Skeletal muscle satellite cell (primary cell): ENCODE results near the gene SLC66A1.

Experiments used
- H3K27me3 ChIP-seq: 2 replicates; pipeline ENCODE4 v1.7.0; 2013; ENCODE audit warnings: low read length; ENCODE audit not compliant: control insufficient read depth, insufficient read depth
- H3K36me3 ChIP-seq: 2 replicates; pipeline ENCODE4 v1.7.0; 2013; ENCODE audit warnings: mild to moderate bottlenecking, control low read depth, low read length; ENCODE audit not compliant: insufficient read depth
- H3K4me1 ChIP-seq: 2 replicates; pipeline ENCODE4 v1.7.0; 2013; ENCODE audit warnings: low read length; ENCODE audit not compliant: control insufficient read depth, insufficient read depth
- H3K4me2 ChIP-seq: 2 replicates; pipeline ENCODE4 v1.7.0; 2013; ENCODE audit warnings: mild to moderate bottlenecking, low read length
- H3K4me3 ChIP-seq: 2 replicates; pipeline ENCODE4 v1.7.0; 2013; ENCODE audit warnings: low read length
- H3K9ac ChIP-seq: 2 replicates; pipeline ENCODE4 v1.7.0; 2013; ENCODE audit warnings: mild to moderate bottlenecking, low read depth, low read length, moderate library complexity
- H3K9me3 ChIP-seq: replicated peaks from 2 replicates; pipeline ENCODE4 v1.7.0; 2013; ENCODE audit warnings: mild to moderate bottlenecking, control low read depth, low read length

SLC66A1 gene

GRCh38 chr1:19348441-19349198 is 36.5 kb downstream of the SLC66A1 start:
- Histone ChIP-seq H3K4me2 (no peak overlapping the region), H3K4me1 (no peaks in the 10 kb centered on the region), H3K36me3 (peaks cover 64% of the 10 kb centered on the region), H3K9ac (no peak overlapping the region), H3K9me3 (no peaks in the 10 kb centered on the region), H3K4me3 (no peak overlapping the region), H3K27me3 (no peaks in the 10 kb centered on the region)

- Histone ChIP-seq H3K9me3 (no peaks in the 10 kb centered on the region), H3K4me2 (no peak overlapping the region), H3K36me3 (peaks cover 65% of the 10 kb centered on the region), H3K9ac (no peak overlapping the region), H3K27me3 (no peaks in the 10 kb centered on the region), H3K4me3 (no peak overlapping the region), H3K4me1 (no peaks in the 10 kb centered on the region)
Observed at GRCh38 chr1:19349999-19350398, 37.9 kb downstream of the SLC66A1 start.

GRCh38 chr1:19350566-19350965 is 38.4 kb downstream of the SLC66A1 start:
- H3K9me3 ChIP-seq: no peaks in the 10 kb centered on the region
- H3K36me3 ChIP-seq: peaks cover 65% of the 10 kb centered on the region
- no peak overlapping the region for H3K4me2 ChIP-seq
- H3K4me3 ChIP-seq: no peak overlapping the region
- H3K4me1 ChIP-seq: no peaks in the 10 kb centered on the region
- H3K9ac ChIP-seq: no peak overlapping the region
- no peaks in the 10 kb centered on the region for H3K27me3 ChIP-seq

- H3K36me3 ChIP-seq: peaks cover 76% of the 10 kb centered on the region
- H3K4me1 ChIP-seq: no peaks in the 10 kb centered on the region
- no peaks in the 10 kb centered on the region for H3K27me3 ChIP-seq
Observed at GRCh38 chr1:19351873-19352272, 39.7 kb downstream of the SLC66A1 start.

GRCh38 chr1:19352839-19353238 is 40.7 kb downstream of the SLC66A1 start:
- H3K9ac ChIP-seq: no peak overlapping the region

More at GRCh38 chr1:19351873-19352272, 39.7 kb downstream of the SLC66A1 start:
- H3K4me3 ChIP-seq: no peak overlapping the region
- H3K9ac ChIP-seq: no peak overlapping the region
- no peak overlapping the region for H3K4me2 ChIP-seq
- H3K9me3 ChIP-seq: no peaks in the 10 kb centered on the region

GRCh38 chr1:19353596-19353995 is 41.5 kb downstream of the SLC66A1 start:
- Histone ChIP-seq H3K36me3 (peaks cover 73% of the 10 kb centered on the region), H3K9me3 (no peaks in the 10 kb centered on the region), H3K4me3 (no peak overlapping the region), H3K27me3 (no peaks in the 10 kb centered on the region), H3K4me2 (no peak overlapping the region), H3K9ac (no peak overlapping the region), H3K4me1 (no peaks in the 10 kb centered on the region)

More at GRCh38 chr1:19352839-19353238, 40.7 kb downstream of the SLC66A1 start:
- Histone ChIP-seq H3K4me2 (no peak overlapping the region), H3K4me3 (no peak overlapping the region), H3K27me3 (no peaks in the 10 kb centered on the region), H3K9me3 (no peaks in the 10 kb centered on the region), H3K4me1 (no peaks in the 10 kb centered on the region), H3K36me3 (peaks cover 76% of the 10 kb centered on the region)

- H3K4me3 ChIP-seq: no peak overlapping the region
- H3K27me3 ChIP-seq: no peaks in the 10 kb centered on the region
- H3K9me3 ChIP-seq: no peaks in the 10 kb centered on the region
- H3K36me3 ChIP-seq: peaks cover 63% of the 10 kb centered on the region
- H3K9ac ChIP-seq: no peak overlapping the region
- H3K4me1 ChIP-seq: no peaks in the 10 kb centered on the region
- H3K4me2 ChIP-seq: no peak overlapping the region
Observed at GRCh38 chr1:19354531-19354981, 42.4 kb downstream of the SLC66A1 start.

- Histone ChIP-seq H3K27me3 (no peaks in the 10 kb centered on the region), H3K4me2 (no peak overlapping the region), H3K4me1 (no peaks in the 10 kb centered on the region), H3K9me3 (no peaks in the 10 kb centered on the region), H3K36me3 (peaks cover 57% of the 10 kb centered on the region), H3K4me3 (no peak overlapping the region), H3K9ac (no peak overlapping the region)
Observed at GRCh38 chr1:19356266-19356665, 44.1 kb downstream of the SLC66A1 start.

GRCh38 chr1:19357299-19357986 is 45.3 kb downstream of the SLC66A1 start:
- peaks cover 8% of the 10 kb centered on the region for H3K4me1 ChIP-seq
- no peaks in the 10 kb centered on the region for H3K9me3 ChIP-seq
- peaks cover 46% of the 10 kb centered on the region for H3K36me3 ChIP-seq

GRCh38 chr1:19358710-19359109 is 46.6 kb downstream of the SLC66A1 start:
- peaks cover 33% of the 10 kb centered on the region for H3K36me3 ChIP-seq
- no peak overlapping the region for H3K4me3 ChIP-seq

More at GRCh38 chr1:19357299-19357986, 45.3 kb downstream of the SLC66A1 start:
- H3K27me3 ChIP-seq: no peaks in the 10 kb centered on the region
- no peak overlapping the region for H3K4me3 ChIP-seq
- H3K4me2 ChIP-seq: no peak overlapping the region
- H3K9ac ChIP-seq: no peak overlapping the region

GRCh38 chr1:19359357-19359756 is 47.2 kb downstream of the SLC66A1 start:
- Histone ChIP-seq H3K4me2 (no peak overlapping the region), H3K36me3 (peaks cover 27% of the 10 kb centered on the region), H3K27me3 (no peaks in the 10 kb centered on the region), H3K9ac (no peak overlapping the region), H3K4me1 (peaks cover 8% of the 10 kb centered on the region), H3K9me3 (no peaks in the 10 kb centered on the region), H3K4me3 (no peak overlapping the region)

More at GRCh38 chr1:19358710-19359109, 46.6 kb downstream of the SLC66A1 start:
- Histone ChIP-seq H3K4me1 (peaks cover 8% of the 10 kb centered on the region), H3K9ac (no peak overlapping the region), H3K27me3 (no peaks in the 10 kb centered on the region), H3K9me3 (no peaks in the 10 kb centered on the region), H3K4me2 (no peak overlapping the region)
